Muscle of arm (tissue), 12 donors: ENCODE data around the gene LTB. TPM values are rescaled to one million over a fixed set of nuclear protein-coding genes. Genes with fewer than 3 reads are reported as not detected.
A peak's percentile ranks its signal among the peaks of the same experiment; 100 is the strongest.
"Not testable (repeated sequence)": the region's sequence is repeated elsewhere in the genome, so short reads cannot be mapped to it uniquely, and the experiment has no call there.

Experiments
- DNase-seq: peaks from one replicate; pipeline ENCODE4 v3.0.0-alpha.2; 2013
- polyA plus RNA-seq, 12 donors: library from polyadenylated mRNA; unstranded; fragments of 120-200 nt; gene quantifications; one replicate each; pipeline ENCODE4 v1.2.1, GENCODE V29; 2013; ENCODE audit not compliant: insufficient read length in 12 of 12

The LTB gene
- polyA plus RNA-seq, 12 donors: 0.57 to 23.4 (median 1.3) TPM; not detected in 2

DNA sequence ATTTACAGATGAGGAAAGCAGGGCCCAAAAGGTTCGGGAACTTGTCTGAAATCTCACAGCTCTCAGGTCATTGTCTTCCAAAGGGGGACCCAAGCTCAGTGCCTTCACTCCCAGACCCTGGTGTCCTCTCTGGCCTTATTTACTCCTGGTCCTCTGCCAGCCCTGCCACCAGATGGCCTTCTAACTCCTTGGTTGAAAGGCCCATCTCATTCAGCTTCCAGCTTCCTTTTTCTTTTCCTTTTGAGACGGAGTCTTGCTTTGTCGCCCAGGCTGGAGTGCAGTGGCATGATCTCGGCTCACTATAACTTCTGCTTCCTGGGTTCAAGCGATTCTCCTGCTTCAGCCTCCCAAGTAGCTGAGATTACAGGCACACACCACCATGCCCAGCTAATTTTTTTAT, 30.9 kb downstream of the LTB start:
- not testable (repeated sequence) for DNase-seq

GRCh38 chr6:31548544-31548873, 33.7 kb downstream of the LTB start:
- DNase-seq: no peak

DNA sequence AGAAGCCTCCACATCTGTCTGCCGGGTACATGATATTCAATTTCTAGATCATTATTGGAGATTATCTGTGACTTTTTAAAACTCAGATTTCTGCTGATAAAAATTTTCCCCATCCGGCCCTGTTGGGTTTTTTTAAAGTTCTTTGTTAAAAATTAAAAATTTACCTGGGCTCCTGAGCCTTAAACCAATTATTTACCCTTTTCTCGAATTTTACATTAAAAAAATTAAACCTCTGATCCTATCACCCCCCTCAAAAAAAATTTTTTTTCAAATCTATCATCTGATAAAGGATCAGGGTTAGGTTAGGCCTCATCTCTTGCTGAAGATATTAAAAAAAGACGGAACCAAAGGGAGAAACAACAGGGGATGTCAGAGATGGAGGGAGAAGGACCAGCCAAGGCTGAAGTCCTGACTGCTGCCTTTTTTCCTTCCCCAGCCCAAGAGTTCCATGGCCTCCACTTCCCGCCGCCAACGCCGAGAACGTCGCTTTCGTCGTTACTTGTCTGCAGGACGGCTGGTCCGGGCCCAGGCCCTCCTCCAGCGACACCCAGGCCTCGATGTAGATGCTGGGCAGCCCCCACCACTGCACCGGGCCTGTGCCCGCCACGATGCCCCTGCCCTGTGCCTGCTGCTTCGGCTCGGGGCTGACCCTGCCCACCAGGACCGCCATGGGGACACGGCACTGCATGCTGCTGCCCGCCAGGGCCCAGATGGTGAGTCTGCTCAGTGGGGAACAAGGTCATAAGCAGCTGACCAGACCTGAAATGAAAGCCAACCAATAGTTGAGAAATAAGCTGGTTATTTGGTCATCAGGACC, 34.3 kb downstream of the LTB start:
- DNase-seq: no peak

DNA sequence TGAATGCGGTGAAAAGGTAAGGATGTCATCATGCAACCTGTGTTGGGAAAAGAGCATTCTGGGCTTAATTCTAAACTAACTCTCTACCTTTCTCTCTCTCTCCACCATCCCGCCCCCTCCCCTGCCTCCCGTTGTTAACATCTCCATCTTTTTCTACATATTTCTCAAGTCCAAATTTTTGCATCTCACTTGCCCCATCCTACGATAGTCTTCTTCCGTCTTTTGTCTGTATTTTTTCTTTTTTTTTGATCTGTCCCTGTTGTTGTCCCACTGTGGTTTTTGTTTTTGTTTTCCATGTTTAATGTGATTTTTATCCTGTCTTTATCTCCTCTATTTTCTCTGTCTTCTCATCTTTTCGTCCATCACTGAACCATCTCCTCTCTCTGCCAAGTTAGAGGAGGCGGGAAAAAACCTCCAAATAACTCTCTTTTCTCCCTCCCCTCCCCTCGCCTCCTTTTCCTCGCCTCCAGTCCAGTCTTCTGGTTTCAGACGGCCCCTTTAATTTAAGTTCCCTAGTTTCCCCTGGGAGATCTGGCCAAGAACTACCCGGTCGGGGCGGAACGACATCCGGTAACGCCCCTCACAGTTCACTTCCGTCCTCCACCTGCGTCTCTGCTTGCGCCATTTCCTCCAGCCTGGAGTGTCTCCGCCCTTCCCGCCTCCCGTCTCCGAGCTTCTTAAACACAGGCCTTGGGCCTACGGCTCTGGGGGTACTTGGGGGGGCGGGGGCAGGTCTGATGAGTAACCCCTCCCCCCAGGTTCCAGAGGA, 35.1 kb downstream of the LTB start, which contains the start of gene NFKBIL1:
Gene NFKBIL1, plus strand, starts transcription at position 651 of the 769 bp plus-strand sequence. Its CDS starts 87 bp downstream, at position 738.
- peak; percentile 99 for DNase-seq

DNA sequence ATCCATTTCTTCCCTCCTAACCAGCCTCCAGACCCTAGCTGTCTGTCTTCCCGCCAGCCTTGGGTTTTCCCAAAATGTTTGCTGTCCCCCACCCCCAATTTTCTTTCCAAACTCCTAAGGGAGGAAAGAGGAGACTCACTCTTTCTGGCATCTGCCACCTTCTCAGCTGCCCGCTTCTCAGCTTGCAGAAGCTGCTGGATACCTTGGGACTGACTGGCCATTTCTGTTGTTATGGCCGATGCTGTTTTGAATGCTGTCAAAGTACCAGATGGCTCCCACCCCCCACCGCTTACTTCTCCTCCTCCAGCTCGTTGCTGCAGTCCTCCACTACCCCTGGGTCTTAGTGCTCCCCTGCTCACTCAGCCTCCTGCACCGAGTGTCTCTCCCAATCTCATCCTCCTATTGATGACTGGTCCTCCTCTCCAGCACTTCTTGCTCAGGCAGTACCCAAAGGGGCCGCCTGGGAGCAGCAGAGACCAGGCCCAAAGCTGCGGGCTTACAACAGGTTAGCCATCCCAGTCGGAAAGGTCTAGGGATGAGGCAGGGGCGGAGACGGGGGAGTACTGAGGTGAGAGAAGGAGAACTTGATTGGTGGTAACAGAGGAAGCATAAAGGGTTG, 35.8 kb downstream of the LTB start, which contains the start of gene ATP6V1G2:
Gene ATP6V1G2, minus strand, starts transcription at position 270 of the 619 bp plus-strand sequence. Its CDS starts 49 bp downstream, at position 221.
- DNase-seq: peak; percentile 89

DNA sequence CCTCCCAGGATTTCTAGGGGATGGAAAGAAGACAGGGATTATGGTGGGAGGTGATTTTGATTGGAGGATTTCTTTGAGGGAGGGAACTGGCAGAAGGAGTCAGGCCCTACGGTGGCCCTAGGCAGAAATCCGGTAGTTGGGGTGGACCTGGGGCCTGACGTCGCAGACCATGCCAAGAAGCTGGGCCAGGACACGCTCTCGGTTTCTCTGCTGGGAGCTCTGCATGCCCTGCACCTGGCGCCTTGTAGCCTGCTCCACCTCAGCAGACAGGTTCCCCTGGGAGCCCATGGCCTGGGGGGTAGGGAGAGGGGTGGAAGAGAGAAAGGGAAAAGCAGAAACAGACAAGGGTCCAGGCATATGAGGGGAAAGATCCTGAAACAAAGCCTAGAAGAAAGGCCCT, 36.9 kb downstream of the LTB start:
- no peak for DNase-seq

GRCh38 chr6:31544676-31545075, 37.5 kb downstream of the LTB start:
- no peak for DNase-seq

GRCh38 chr6:31543639-31544038, 38.6 kb downstream of the LTB start:
- DNase-seq: no peak

GRCh38 chr6:31541658-31542521, 40.3 kb downstream of the LTB start, which contains the start of gene DDX39B:
DDX39B (minus strand) TSS chr6:31542003; CDS start chr6:31540532, 1,471 bp downstream.
- DNase-seq: peak; percentile 98

DNA sequence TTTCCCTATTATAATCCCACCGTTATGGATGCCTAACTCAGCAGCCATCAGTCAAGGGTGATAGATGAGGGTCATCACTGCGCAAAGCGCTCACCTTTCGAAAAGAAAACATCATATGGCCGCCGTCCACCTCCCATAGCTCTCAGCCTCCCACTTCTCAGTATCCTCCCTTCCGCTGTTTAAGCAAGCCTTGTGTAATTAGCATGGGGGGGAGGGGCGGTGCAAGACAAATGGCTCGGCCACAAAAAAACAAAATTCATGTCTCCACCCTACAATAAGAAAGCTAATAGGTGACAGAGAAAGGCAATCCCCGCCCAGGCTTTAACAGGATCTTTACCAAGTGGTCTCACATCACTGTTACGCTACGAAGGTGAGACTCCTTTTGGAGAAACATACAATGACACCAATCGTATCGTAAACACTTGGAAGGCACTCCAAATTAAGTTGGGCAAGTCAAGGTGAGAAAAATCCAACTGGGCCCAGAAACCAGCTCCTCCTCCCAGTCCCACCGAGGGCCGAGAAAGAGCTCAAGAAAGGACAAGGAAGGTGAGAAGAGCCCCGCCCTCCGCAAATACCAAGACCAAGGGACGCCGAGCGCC, 41.1 kb downstream of the LTB start:
- no peak for DNase-seq

GRCh38 chr6:31540640-31541039, 41.6 kb downstream of the LTB start:
- no peak for DNase-seq

DNA sequence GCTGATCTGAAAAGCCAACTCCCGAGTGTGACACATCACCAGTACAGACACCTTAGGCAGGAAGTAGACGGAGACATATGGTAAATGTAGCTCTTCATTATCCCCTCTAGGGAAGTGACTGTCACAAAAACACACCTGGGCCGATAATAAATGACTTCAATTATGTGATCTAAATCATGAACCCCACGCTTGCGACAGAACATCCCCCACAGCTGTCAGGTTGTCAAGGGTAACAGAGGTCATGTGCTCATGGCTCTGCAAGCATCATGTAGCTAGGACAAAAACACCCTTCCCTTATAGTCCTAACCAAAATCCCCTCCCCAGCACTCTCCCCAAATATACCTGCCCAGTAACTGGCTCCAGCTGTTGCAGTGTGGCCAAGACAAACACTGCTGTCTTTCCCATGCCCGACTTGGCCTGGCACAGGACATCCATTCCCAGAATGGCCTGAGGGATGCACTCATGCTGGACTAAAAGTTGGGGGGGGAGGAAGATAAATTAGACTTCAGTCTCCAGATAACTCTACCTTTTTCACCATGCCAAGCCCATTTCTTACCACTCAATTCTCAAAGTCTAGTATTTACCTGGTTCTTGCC, 43.3 kb downstream of the LTB start:
- DNase-seq: no peak

DNA sequence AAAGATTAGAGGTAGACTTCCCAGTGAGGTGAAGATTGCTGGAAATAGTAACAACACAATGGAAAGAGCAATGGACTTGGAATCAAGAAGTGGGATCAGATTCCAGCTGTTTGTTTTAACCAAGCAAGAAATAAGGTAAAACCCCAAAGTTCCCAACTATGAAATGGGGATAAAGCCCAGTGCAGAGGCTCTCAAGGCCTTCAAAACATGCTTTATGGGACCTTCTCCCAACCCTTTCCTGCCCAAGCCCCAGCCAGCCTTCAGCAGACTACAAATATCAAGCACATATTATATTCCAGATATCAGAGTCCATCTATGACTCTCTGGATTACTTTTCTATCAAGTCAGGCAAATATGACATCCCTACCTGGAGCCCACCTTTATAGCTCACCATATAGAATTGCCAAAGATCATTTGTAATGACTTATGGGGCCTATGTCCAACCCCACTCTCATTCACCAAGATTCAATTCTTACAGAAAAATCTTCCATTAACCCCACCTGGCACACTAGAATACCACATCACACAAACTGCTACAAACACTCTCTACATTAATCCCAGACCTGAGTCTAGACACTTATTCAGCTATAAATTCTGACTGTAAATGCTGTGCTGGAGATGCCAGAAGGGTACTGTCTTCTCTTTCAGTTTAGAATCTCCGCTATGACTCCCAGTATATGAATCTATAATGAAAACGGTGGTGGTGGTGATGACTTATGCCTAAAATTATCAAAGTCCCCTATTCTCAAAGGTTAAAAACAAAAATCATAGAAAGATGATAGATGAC, 46.5 kb downstream of the LTB start:
- DNase-seq: no peak

DNA sequence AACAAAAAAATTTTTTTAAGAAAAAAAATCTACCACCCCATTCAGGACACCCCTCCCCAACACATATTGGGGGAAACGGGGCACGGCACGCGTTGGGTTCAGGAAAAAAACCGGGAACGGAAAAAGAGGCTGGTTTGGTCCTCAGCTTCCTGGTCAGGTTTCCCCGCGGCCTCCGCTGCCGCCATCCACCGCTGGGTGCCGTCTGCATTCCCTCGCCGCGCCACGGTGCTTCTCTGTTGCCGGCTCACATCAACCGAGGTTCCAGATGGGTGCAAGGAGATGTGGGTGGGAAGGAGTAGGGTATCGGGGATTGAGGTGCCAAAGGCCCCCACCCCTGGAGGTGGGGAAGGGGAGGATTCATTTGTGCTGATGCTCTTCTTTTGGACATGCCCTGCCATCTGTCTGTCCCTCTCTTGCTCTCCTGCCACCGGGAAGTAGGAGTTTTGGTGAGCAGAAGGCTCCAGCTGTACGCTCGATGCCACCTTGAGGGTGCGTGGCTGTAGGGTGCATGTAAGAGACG, 47.6 kb downstream of the LTB start:
- DNase-seq: no peak

- no peak for DNase-seq
Measured at GRCh38 chr6:31534011-31534410, 48.2 kb downstream of the LTB start.

DNA sequence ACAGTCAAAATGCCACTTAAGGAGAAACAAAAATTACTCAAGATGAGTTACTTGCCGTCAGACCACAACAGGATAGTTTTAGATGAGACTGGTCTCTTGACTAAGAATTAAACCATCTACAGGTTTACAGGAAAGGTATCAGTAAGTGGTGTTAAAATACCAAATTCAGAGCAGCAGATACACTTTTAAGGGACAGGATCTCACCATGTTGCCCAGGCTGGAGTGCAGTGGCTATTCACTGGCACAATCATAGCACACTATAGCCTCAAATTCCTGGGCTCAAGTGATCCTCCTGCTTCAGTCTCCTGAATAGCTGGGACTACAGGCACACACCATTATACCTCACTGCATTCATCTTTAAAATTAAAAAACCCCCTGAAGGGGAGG, 48.8 kb downstream of the LTB start:
- no peak for DNase-seq

- DNase-seq: no peak
Measured at GRCh38 chr6:31532644-31533454, 49.4 kb downstream of the LTB start.
